Activated naive CD8-positive, alpha-beta T cell treated with anti-CD3 and anti-CD28 coated beads, Interleukin-2, amount 50 U/mL, for 24 hours (primary cell): Measurements from ENCODE around the gene TLE5.
"Not testable (repeated sequence)": the region's sequence is repeated elsewhere in the genome, so short reads cannot be mapped to it uniquely, and the experiment has no call there.

ENCODE experiments used
- ATAC-seq: fragments of 150-1000 bp; cut with Tn5 transposase; one replicate; pipeline ENCODE4 v1.10.0; 2021
- DNase-seq: peaks from one replicate; pipeline ENCODE4 v3.0.0; 2021
- H3K27ac Mint-ChIP-seq: one replicate; pipeline ENCODE4 v1.8.0; 2021; ENCODE audit warnings: mild to moderate bottlenecking, mixed read lengths
- H3K27me3 Mint-ChIP-seq: one replicate; pipeline ENCODE4 v1.8.0; 2021; ENCODE audit warnings: mixed read lengths
- H3K36me3 Mint-ChIP-seq: one replicate; pipeline ENCODE4 v1.8.0; 2021; ENCODE audit warnings: low read depth, mixed read lengths
- H3K4me1 Mint-ChIP-seq: one replicate; pipeline ENCODE4 v1.8.0; 2021; ENCODE audit warnings: mixed read lengths
- H3K4me3 Mint-ChIP-seq: one replicate; pipeline ENCODE4 v1.8.0; 2021; ENCODE audit warnings: mild to moderate bottlenecking, moderate library complexity, mixed read lengths
- H3K9me3 Mint-ChIP-seq: one replicate; pipeline ENCODE4 v1.8.0; 2021; ENCODE audit warnings: mixed read lengths

The TLE5 gene

GRCh38 chr19:3019211-3019854, 43.0 kb downstream of the TLE5 start:
- no peaks in the 10 kb centered on the region for H3K36me3 Mint-ChIP-seq
- DNase-seq = no peak
- peaks cover 2% of the 10 kb centered on the region for H3K27me3 Mint-ChIP-seq
- peaks cover 4% of the 10 kb centered on the region for H3K4me1 Mint-ChIP-seq
- no peak overlapping the region for H3K4me3 Mint-ChIP-seq
- H3K27ac Mint-ChIP-seq = no peak overlapping the region
- H3K9me3 Mint-ChIP-seq = no peaks in the 10 kb centered on the region
- no peak for ATAC-seq

GRCh38 chr19:3017923-3018322, 44.4 kb downstream of the TLE5 start:
- H3K27me3 Mint-ChIP-seq = no peaks in the 10 kb centered on the region
- no peak overlapping the region for H3K4me3 Mint-ChIP-seq
- DNase-seq (no peak), ATAC-seq (no peak)
- no peaks in the 10 kb centered on the region for H3K4me1 Mint-ChIP-seq
- H3K9me3 Mint-ChIP-seq = no peaks in the 10 kb centered on the region
- no peaks in the 10 kb centered on the region for H3K36me3 Mint-ChIP-seq
- no peak overlapping the region for H3K27ac Mint-ChIP-seq

- ATAC-seq (no peak), DNase-seq (no peak)
- no peak overlapping the region for H3K27ac Mint-ChIP-seq
- no peaks in the 10 kb centered on the region for H3K4me1 Mint-ChIP-seq
- no peaks in the 10 kb centered on the region for H3K27me3 Mint-ChIP-seq
- H3K36me3 Mint-ChIP-seq = no peaks in the 10 kb centered on the region
- no peak overlapping the region for H3K4me3 Mint-ChIP-seq
- no peaks in the 10 kb centered on the region for H3K9me3 Mint-ChIP-seq
These were observed 46.9 kb downstream of the TLE5 start for GRCh38 chr19:3015126-3016057.

- H3K9me3 Mint-ChIP-seq = no peaks in the 10 kb centered on the region
- DNase-seq = no peak
- H3K27me3 Mint-ChIP-seq = no peaks in the 10 kb centered on the region
- no peak overlapping the region for H3K27ac Mint-ChIP-seq
- H3K4me1 Mint-ChIP-seq = no peaks in the 10 kb centered on the region
- H3K4me3 Mint-ChIP-seq = no peak overlapping the region
- H3K36me3 Mint-ChIP-seq = no peaks in the 10 kb centered on the region
- ATAC-seq = no peak
These were observed 48.2 kb downstream of the TLE5 start for GRCh38 chr19:3014135-3014534.

GRCh38 chr19:3013263-3013725, 49.0 kb downstream of the TLE5 start:
- H3K4me1 Mint-ChIP-seq = no peaks in the 10 kb centered on the region
- H3K36me3 Mint-ChIP-seq = no peaks in the 10 kb centered on the region
- ATAC-seq (no peak), DNase-seq (no peak)
- H3K4me3 Mint-ChIP-seq = no peak overlapping the region
- H3K9me3 Mint-ChIP-seq = no peaks in the 10 kb centered on the region
- H3K27ac Mint-ChIP-seq = no peak overlapping the region
- no peaks in the 10 kb centered on the region for H3K27me3 Mint-ChIP-seq

- H3K27me3 Mint-ChIP-seq = no peaks in the 10 kb centered on the region
- no peak overlapping the region for H3K27ac Mint-ChIP-seq
- DNase-seq = no peak
These were observed 49.6 kb downstream of the TLE5 start for GRCh38 chr19:3012621-3013262.

GRCh38 chr19:3012059-3012458, 50.2 kb downstream of the TLE5 start:
- not testable (repeated sequence) for H3K9me3 Mint-ChIP-seq, H3K4me1 Mint-ChIP-seq, H3K27ac Mint-ChIP-seq, H3K27me3 Mint-ChIP-seq, DNase-seq, H3K4me3 Mint-ChIP-seq, H3K36me3 Mint-ChIP-seq, ATAC-seq

More at GRCh38 chr19:3012621-3013262, 49.6 kb downstream of the TLE5 start:
- Mint-ChIP-seq H3K4me1 (no peaks in the 10 kb centered on the region), H3K9me3 (no peaks in the 10 kb centered on the region), H3K4me3 (no peak overlapping the region), H3K36me3 (no peaks in the 10 kb centered on the region)
- ATAC-seq = no peak

- no peaks in the 10 kb centered on the region for H3K4me1 Mint-ChIP-seq
- no peak for DNase-seq
- no peak for ATAC-seq
- no peak overlapping the region for H3K27ac Mint-ChIP-seq
- no peak overlapping the region for H3K4me3 Mint-ChIP-seq
- H3K36me3 Mint-ChIP-seq = no peaks in the 10 kb centered on the region
- H3K9me3 Mint-ChIP-seq = no peaks in the 10 kb centered on the region
- H3K27me3 Mint-ChIP-seq = no peaks in the 10 kb centered on the region
These were observed 51.4 kb downstream of the TLE5 start for GRCh38 chr19:3010871-3011270.

GRCh38 chr19:3008994-3009393, 53.3 kb downstream of the TLE5 start:
- no peaks in the 10 kb centered on the region for H3K36me3 Mint-ChIP-seq
- H3K4me3 Mint-ChIP-seq = no peak overlapping the region
- H3K9me3 Mint-ChIP-seq = no peaks in the 10 kb centered on the region
- H3K27ac Mint-ChIP-seq = no peak overlapping the region
- no peaks in the 10 kb centered on the region for H3K27me3 Mint-ChIP-seq
- no peak for ATAC-seq
- no peak for DNase-seq
- H3K4me1 Mint-ChIP-seq = no peaks in the 10 kb centered on the region

- no peak overlapping the region for H3K4me3 Mint-ChIP-seq
- no peaks in the 10 kb centered on the region for H3K4me1 Mint-ChIP-seq
- ATAC-seq = no peak
- no peaks in the 10 kb centered on the region for H3K27me3 Mint-ChIP-seq
- H3K27ac Mint-ChIP-seq = no peak overlapping the region
- no peaks in the 10 kb centered on the region for H3K36me3 Mint-ChIP-seq
- no peaks in the 10 kb centered on the region for H3K9me3 Mint-ChIP-seq
- no peak for DNase-seq
These were observed 54.3 kb downstream of the TLE5 start for GRCh38 chr19:3007975-3008374.

- Mint-ChIP-seq H3K4me3 (no peak overlapping the region), H3K36me3 (no peaks in the 10 kb centered on the region), H3K27ac (no peak overlapping the region), H3K9me3 (no peaks in the 10 kb centered on the region), H3K27me3 (no peaks in the 10 kb centered on the region), H3K4me1 (no peaks in the 10 kb centered on the region)
- ATAC-seq = no peak
- no peak for DNase-seq
These were observed 56.1 kb downstream of the TLE5 start for GRCh38 chr19:3006075-3006767.

GRCh38 chr19:3005345-3005744, 57.0 kb downstream of the TLE5 start:
- H3K4me1 Mint-ChIP-seq = no peaks in the 10 kb centered on the region
- DNase-seq = no peak
- no peaks in the 10 kb centered on the region for H3K27me3 Mint-ChIP-seq
- H3K36me3 Mint-ChIP-seq = no peaks in the 10 kb centered on the region
- ATAC-seq = no peak
- H3K4me3 Mint-ChIP-seq = no peak overlapping the region
- H3K9me3 Mint-ChIP-seq = no peaks in the 10 kb centered on the region
- no peak overlapping the region for H3K27ac Mint-ChIP-seq

GRCh38 chr19:3004522-3004921, 57.8 kb downstream of the TLE5 start:
- no peak for ATAC-seq
- H3K36me3 Mint-ChIP-seq = no peaks in the 10 kb centered on the region
- no peaks in the 10 kb centered on the region for H3K27me3 Mint-ChIP-seq
- H3K4me1 Mint-ChIP-seq = no peaks in the 10 kb centered on the region
- H3K4me3 Mint-ChIP-seq = no peak overlapping the region
- H3K27ac Mint-ChIP-seq = no peak overlapping the region
- no peak for DNase-seq
- no peaks in the 10 kb centered on the region for H3K9me3 Mint-ChIP-seq

- no peak for ATAC-seq
- Mint-ChIP-seq H3K4me3 (no peak overlapping the region), H3K4me1 (no peaks in the 10 kb centered on the region), H3K36me3 (no peaks in the 10 kb centered on the region), H3K9me3 (no peaks in the 10 kb centered on the region), H3K27ac (no peak overlapping the region), H3K27me3 (no peaks in the 10 kb centered on the region)
- no peak for DNase-seq
These were observed 59.2 kb downstream of the TLE5 start for GRCh38 chr19:3003046-3003445.
